GM19452 (cell line): Measurements from ENCODE around the gene MLST8.
"Not testable (repeated sequence)": the region's sequence is repeated elsewhere in the genome, so short reads cannot be mapped to it uniquely, and the experiment has no call there.

Source experiments
- ATAC-seq: cut with Tn5 transposase; IDR thresholded peaks from one replicate; pipeline ENCODE4 v1.9.1; 2021; ENCODE audit not compliant: unreplicated experiment

MLST8 gene

GRCh38 chr16:2229632-2230250 is 24.5 kb downstream of the MLST8 start:
- ATAC-seq, result no peak

- ATAC-seq, result no peak
Observed at GRCh38 chr16:2230376-2230775, 25.1 kb downstream of the MLST8 start.

DNA sequence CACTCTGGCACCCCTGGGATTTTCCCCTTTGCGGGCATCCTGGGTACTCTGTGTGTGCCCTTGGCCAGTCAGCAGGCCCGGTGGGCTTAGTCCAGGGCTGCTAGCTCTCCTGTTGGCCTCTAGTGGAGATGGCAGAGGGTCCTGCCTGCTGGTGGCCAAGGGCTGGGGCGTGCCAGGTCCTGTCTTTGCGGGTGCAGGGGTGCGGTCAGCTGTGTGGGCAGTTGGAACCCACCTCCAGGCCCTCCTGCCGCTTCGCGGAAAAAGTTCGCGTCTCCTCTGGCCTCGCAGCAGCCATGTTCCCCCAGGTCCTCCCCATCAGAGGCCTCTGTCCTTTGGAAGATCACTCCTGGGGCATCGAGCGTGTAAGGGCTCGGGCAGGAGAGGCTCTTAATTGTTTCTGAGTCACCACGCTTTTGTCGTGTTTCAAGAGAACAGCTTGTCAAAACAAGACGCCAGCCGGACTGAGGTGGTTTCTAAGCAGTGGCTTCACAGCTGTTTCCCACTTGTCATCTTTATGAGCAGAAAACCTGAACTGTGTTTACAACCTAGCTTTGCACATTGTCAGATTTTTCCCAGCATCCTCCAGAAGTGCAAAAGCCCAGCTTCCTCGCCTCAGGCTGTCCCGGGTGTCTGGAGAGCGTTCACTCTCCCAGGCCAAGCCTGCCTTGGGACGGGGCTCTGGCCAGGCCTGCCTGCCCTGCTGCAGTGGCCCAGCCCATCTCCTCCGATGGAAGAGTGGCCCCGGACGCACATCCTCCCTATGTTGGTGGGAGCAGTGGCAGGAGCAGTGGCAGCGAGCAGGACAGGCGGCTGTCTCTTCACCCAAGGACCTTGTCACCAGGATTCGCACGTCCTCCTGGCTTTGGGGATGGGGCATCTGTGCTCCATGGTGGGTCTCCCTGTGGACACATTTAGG is 26.0 kb downstream of the MLST8 start:
- no peak for ATAC-seq

DNA sequence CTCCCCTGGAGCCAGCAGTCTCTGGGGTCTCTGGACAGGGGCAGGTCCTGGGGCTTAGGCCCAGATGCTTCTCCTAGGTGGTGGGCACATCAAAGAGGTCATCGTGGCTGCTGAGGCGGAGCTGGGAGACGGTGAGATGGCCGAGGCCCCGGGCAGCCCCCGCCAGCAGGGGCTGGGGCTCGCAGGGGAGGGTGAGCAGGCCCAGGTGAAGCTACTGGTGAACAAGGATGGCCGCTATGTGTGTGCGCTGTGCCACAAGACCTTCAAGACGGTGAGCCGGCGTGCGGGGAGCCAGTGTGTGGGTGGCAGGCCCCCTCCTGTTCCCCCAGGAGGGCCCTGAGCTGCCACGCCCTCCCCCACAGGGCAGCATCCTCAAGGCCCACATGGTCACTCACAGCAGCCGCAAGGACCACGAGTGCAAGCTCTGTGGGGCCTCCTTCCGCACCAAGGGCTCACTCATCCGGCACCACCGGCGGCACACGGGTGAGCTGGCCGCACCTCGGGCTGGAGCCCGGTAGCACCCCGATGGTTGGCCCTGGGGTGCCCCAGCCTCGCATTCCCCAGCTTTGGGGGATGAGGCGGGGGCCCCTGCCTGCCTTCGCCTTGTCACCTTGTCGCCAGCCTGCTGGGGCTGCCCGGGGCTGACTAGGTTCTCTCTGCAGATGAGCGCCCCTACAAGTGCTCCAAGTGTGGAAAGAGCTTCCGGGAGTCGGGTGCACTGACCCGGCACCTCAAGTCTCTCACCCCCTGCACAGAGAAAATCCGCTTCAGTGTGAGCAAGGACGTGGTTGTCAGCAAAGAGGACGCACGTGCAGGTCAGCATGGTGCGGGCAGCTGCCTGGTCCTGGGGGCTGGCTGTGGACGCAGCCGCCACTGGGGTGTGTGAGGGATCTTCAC is 27.1 kb downstream of the MLST8 start:
- no peak for ATAC-seq

DNA sequence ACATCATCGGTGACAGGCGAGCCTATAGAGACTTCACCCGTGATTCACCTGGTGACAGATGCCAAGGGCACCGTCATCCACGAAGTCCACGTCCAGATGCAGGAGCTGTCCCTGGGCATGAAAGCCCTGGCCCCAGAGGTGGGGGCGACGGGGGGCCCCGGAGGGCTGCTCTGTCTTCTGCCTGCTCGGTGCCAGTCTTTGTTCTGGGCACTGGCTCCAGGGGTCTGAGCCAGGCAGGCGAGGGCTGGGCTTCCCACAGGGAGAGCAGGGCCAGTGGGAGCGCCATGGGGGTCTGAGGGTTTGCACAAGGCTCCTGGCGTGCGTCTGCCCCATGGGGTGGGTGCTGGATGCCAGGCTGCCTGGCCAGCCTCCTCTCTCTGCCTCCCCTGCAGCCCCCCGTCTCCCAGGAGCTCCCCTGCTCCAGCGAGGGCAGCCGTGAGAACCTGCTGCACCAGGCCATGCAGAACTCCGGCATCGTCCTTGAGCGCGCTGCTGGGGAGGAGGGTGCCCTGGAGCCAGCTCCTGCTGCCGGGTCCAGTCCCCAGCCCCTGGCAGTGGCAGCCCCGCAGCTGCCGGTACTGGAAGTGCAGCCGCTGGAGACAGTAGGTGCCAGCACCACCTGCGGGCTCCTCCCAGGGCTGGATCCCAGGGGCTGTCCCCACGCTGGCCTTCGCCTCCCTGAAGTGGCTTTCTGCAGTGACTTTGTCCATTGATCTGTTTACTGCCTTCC is 28.0 kb downstream of the MLST8 start:
- no peak for ATAC-seq

DNA sequence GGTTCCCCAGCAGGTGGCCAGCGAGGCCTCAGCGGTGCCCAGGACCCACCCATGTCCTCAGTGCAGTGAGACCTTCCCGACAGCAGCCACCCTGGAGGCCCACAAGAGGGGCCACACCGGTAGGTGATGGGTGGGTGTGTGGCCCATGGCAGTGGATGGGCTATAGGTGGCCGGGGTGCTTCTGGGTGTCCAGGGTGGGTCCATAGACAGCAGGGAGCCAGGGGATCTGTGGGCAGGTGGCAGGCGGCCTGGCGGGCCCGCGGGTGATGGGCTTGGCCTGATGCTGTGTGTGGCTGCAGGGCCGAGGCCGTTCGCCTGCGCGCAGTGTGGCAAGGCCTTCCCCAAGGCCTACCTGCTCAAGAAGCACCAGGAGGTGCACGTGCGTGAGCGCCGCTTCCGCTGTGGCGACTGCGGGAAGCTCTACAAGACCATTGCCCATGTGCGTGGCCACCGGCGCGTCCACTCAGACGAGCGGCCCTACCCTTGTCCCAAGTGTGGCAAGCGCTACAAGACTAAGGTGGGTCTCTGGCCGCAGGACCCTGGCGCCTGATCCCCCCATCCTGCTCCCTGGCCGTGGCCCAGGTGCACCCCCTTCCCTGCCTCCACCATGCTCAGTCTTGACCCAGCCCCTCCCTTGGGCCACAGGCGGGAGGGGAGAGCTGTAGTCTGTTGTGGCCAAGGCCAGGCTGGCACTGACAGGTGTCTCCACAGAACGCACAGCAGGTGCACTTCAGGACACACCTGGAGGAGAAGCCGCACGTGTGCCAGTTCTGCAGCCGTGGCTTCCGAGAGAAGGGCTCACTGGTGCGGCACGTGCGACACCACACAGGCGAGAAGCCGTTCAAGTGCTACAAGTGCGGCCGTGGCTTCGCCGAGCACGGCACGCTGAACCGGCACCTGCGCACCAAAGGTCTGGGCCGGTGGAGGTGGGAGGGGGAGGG is 28.9 kb downstream of the MLST8 start:
- ATAC-seq, result no peak

- ATAC-seq, result no peak
Observed at GRCh38 chr16:2234813-2235170, 29.5 kb downstream of the MLST8 start.

DNA sequence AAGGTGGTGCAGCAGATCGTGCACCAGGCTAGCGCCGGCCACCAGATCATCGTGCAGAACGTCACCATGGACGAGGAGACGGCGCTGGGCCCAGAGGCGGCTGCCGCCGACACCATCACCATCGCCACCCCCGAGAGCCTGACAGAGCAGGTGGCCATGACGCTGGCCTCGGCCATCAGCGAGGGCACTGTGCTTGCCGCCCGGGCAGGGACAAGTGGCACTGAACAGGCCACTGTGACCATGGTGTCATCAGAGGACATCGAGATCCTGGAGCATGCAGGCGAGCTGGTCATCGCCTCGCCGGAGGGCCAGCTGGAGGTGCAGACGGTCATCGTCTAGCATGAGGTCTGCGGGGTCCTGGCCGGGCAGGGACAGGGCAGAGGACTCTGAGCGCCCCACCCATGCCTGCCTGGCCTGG is 30.0 kb downstream of the MLST8 start:
- no peak for ATAC-seq

DNA sequence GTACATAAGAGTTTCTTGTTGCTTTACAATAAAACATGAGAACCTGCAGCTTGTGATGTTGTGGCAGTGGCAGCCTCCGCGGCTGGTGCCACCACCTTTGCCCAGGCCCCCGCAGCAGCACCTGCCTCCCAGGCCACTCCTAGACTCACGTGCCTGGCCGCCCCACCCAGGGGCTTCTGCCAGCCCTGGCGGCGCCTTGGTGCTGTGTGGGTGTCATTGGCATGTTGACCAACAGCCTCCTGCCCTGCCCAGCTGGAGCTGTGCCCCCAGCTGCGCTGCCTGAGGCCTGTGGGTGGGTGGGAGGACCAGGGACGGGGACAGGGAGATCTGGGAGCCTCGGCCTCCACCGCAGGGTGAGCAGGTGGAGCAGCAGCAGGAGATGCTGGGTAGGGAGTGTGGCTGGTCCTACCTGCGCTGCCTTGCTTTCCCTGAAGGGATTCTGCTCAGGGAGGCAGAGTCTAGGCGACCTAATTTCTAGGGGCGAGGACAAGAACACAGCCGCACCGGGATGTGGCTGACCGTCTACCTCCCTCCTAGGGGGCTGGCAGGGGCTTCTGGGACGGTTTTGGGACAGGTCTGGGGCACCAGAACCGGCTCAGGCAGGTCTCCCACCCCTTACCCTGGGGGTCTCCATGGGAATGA is 30.6 kb downstream of the MLST8 start:
- no peak for ATAC-seq

GRCh38 chr16:2236337-2237101 is 31.3 kb downstream of the MLST8 start, which contains the start of gene DNASE1L2:
DNASE1L2 (plus strand) TSS chr16:2236444; CDS start chr16:2236817, 373 bp downstream.
- no peak for ATAC-seq

GRCh38 chr16:2237102-2237482 is 31.8 kb downstream of the MLST8 start:
- ATAC-seq, result no peak

DNA sequence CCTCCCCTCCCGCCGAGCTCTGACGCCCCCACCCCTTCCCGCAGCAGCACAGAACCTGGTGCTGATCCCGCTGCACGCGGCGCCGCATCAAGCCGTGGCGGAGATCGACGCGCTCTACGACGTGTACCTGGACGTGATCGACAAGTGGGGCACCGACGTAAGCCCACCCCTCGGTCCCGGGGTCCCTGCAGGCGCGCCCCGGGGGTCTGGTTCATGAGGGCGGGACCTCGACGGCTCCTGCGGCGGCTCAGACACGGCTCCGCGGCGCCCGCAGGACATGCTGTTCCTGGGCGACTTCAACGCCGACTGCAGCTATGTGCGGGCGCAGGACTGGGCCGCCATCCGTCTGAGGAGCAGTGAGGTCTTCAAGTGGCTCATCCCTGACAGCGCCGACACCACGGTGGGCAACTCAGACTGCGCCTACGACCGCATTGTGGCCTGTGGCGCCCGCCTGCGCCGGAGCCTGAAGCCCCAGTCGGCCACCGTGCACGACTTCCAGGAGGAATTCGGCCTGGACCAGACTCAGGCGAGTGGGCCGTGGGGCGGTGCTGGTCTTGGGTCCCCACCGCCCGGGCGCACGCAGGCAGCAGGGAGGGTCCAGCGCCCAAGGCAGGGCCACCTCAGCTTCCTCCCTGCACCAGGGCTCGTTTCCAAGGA is 32.4 kb downstream of the MLST8 start:
- ATAC-seq, result no peak

DNA sequence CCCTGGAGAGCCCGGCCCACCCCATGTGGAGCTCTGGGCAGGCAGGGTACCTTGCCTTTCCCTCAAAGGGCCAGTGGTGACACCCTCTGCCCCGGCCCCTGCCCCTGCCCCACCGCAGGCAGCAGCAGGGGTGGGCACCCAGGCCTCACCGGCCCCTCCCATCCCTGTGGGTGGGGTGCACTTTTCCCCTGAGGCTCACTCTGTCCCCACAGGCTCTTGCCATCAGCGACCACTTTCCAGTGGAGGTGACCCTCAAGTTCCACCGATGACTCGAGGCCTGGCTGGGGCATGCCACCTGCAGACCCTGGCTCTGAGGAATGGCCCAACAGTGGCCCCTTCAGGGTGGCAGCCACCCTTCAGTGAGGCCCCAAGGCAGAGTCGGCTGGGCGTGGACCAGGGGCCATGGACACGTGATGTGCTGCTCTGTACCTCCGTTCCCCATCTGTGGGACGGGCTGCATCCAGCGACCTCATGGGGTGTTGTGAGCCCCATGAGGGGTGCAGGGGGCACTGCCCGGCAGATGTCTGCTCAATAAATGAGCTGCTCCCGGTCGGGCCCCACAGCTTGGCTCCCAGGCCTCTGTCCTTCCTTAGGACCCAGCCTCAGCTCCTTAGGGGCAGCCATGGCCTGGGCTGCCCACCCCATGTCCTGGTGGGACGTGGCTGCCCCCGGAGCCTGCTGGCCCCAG is 33.0 kb downstream of the MLST8 start:
- no peak for ATAC-seq

DNA sequence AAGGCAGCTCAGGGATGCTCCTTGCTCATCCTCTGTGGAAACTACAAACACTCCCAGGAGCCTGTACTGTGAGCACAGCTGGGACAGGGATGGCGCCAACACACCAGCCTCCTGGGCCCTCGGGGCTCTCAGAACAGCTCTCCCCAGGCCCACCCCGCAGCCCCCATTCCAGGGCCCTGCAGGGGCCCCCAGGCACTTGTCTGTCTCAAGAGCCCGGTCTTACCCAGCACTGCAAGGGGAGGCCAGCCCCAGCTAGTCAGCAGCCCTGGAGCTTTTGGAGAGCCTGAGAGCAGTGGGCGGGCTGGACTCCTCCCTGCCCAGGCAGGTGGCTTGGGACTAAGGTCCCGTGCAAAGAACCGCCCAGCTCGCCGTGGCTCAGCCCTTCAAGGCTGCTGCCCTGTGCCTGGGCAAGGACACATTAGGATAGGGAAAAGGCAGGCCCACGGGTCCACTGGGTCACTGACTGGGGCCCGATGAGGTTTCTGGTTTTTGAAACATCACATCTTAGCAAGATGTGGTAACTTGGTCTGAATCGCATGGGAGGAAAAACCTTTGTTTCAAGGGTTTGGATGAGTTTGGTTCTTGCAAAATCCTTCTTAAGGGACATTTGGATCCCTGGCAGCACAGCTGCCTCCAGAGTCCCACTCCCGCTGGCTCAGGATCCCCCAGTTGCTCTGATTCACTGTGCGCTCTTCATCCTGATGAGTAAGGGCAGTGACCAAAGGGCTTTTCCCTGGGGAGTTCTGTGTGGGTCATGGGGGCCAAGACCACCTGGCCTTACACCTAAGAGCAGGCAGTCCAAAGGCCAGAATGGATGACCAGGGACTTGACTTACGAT is 33.8 kb downstream of the MLST8 start:
- ATAC-seq, result no peak

DNA sequence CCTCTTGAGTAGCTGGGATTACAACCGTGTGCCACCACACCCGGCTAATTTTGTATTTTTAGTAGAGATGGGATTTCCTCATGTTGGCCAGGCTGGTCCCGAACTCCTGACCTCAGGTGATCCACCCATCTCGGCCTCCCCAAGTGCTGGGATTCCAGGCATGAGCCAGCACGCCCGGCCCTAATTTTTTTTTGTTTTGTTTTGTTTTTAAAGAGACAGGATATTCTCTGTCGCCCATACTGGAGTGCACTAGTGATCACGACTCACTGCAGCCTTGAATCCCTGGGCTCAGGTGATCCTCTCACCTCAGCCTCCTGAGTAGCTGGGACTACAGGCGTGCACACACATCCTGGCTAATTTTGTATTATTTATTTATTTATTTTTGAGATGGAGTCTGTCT is 35.1 kb downstream of the MLST8 start:
- ATAC-seq, result not testable (repeated sequence)

GRCh38 chr16:2242598-2242997 is 37.3 kb downstream of the MLST8 start:
- no peak for ATAC-seq
